ENCODE measurements around the gene GPR55. TPM values are rescaled to one million over a fixed set of nuclear protein-coding genes. Genes with fewer than 3 reads are reported as not detected.

GPR55 gene
- total and polyA plus RNA-seq, 8 donors = 0.13 to 0.37 (median 0.19) TPM; not detected in 5

DNA sequence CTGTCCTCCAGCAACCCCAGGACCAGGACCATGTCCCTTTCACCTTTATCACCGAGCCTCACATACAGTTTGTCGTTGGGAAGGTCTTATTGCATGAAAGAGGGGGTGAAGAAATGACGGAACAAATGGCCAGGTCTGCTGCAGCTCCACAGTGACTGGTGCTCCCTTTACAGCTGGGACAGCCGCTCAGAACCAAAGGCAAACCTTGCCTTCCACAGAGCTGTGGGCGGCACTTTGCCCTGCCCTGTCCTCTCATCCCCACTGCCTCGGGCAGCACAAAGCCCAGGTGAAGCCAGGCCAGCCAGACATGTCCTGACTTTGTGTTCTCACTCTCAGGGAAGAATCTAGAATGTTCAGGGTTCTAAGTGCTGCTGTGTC lies 961 bp downstream of the GPR55 start:
- TF ChIP-seq EP300 (IDR thresholded peaks at IDR 0.05) (no peak), POLR2AphosphoS5 (IDR thresholded peaks at IDR 0.05) (no peak)
- TF ChIP-seq, protein P1, sequence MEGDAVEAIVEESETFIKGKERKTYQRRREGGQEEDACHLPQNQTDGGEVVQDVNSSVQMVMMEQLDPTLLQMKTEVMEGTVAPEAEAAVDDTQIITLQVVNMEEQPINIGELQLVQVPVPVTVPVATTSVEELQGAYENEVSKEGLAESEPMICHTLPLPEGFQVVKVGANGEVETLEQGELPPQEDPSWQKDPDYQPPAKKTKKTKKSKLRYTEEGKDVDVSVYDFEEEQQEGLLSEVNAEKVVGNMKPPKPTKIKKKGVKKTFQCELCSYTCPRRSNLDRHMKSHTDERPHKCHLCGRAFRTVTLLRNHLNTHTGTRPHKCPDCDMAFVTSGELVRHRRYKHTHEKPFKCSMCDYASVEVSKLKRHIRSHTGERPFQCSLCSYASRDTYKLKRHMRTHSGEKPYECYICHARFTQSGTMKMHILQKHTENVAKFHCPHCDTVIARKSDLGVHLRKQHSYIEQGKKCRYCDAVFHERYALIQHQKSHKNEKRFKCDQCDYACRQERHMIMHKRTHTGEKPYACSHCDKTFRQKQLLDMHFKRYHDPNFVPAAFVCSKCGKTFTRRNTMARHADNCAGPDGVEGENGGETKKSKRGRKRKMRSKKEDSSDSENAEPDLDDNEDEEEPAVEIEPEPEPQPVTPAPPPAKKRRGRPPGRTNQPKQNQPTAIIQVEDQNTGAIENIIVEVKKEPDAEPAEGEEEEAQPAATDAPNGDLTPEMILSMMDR (IDR thresholded peaks at IDR 0.05) = no peak
- Histone ChIP-seq H3K27me3 (peaks cover 0 to 26% (median 0%) of the 10 kb centered on the region in 3 donors), H3K4me3 (no peak overlapping the region), H3K4me1 (no peaks in the 10 kb centered on the region), H3K36me3 (no peaks in the 10 kb centered on the region), H3K9me3 (no peaks in the 10 kb centered on the region), H3K27ac (no peak overlapping the region)
- DNase-seq = no peak
- intact Hi-C loops (cut with DNase I; ENCODE audit: low total_unique reads) = no loop called here
- WGBS, 5 donors = 62 to 77% (median 68%) methylated on average over 6 of the region's 6 CpGs

DNA sequence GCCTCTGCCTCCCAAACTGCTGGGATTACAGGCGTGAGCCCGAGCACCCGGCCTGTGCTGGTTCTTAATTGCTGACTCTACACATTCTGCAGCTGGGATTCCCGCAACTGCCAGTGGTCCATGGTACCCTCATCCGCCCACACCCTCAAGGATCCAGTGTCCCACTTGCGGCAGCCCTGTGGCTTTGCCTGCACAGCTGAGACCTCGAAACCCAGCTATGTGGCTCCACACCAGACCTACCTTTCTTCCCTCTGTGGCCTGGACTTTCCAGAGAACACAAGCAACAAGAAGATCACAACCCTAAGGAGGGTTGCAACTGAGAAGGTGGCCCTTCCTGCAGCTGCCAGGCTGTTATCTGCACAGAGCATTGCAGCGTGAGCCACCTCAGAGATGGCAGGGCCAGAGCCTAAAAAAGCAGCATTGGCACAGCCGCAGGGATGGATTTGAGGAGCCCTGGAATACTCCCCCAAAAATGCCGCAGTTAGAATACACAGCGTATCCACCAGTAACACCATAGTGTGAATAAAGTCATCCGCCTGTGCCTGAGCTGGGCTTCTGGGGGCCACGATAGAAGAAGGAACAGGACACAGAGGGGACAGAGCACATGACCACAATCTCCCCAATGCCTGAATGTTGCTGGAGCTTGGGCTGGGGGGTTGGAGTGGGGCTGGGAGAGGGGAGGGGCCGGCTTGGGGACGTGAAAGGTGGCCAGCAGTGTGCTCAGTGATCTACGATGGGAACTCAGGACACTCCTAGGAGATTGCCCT lies 1.9 kb downstream of the GPR55 start:
- Histone ChIP-seq H3K27me3 (peaks cover 0 to 26% (median 0%) of the 10 kb centered on the region in 3 donors), H3K4me3 (no peak overlapping the region), H3K9me3 (no peaks in the 10 kb centered on the region), H3K27ac (no peak overlapping the region), H3K4me1 (no peaks in the 10 kb centered on the region), H3K36me3 (no peaks in the 10 kb centered on the region)
- peak in 1 of 2 donors; percentile 20 for DNase-seq
- intact Hi-C loops (cut with DNase I; ENCODE audit: low total_unique reads) = no loop called here
- WGBS, 5 donors = 83 to 88% (median 86%) methylated on average over 16 of the region's 16 CpGs
- TF ChIP-seq POLR2A (IDR thresholded peaks at IDR 0.05) (no peak), POLR2AphosphoS5 (IDR thresholded peaks at IDR 0.05) (no peak), EP300 (IDR thresholded peaks at IDR 0.05) (no peak)
- TF ChIP-seq, protein P1 (IDR thresholded peaks at IDR 0.05) = no peak

DNA sequence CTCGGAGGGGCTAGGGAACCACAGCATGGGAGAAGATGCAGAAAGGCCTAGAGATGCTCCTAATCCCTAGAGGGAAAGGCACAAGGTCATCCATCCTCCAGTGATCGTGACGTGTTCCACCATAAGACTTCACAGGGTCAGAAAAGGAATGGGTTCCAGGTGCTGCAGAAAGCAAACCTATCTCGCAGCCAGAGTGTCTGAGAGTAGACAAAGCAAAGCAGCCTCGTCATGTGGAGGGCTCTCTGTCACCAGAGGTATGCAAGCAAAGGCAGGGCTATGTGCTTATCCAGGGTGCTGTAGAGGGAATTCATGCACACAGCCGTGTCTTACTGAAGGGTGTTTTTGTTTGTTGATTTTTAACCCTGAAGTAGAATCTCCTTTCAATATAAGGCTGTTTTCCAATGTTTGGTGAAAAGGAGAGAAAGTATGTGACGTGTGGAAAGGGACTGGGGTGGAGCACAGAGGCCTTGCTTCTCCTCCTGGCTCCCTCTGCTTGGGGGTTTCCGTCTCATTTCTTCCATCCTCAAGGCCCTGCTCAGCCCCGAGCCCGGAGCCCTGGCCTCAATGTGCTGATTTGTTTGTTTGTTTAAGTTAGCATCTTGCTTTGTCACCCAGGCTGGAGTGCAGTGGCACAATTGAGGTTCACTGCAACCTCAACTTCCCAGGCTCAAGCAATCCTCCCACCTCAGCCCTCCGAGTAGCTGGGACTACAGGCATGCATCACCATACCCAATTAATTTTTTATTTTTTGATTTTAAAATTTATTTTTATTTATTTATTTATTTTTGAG lies 3.0 kb downstream of the GPR55 start:
- no peaks in the 10 kb centered on the region for H3K4me1 ChIP-seq
- no peaks in the 10 kb centered on the region for H3K36me3 ChIP-seq
- peak in 1 of 2 donors; percentile 17 for DNase-seq
- H3K27me3 ChIP-seq = peaks cover 0 to 26% (median 0%) of the 10 kb centered on the region in 3 donors
- no peak overlapping the region for H3K27ac ChIP-seq
- no peaks in the 10 kb centered on the region for H3K9me3 ChIP-seq
- intact Hi-C loops (cut with DNase I; ENCODE audit: low total_unique reads) = no loop called here
- no peak overlapping the region for H3K4me3 ChIP-seq
- TF ChIP-seq POLR2A (IDR thresholded peaks at IDR 0.05) (no peak), POLR2AphosphoS5 (IDR thresholded peaks at IDR 0.05) (no peak), EP300 (IDR thresholded peaks at IDR 0.05) (no peak)
- TF ChIP-seq, protein P1 (IDR thresholded peaks at IDR 0.05) = no peak
- WGBS, 5 donors = 69 to 79% (median 72%) methylated on average over 11 of the region's 11 CpGs

DNA sequence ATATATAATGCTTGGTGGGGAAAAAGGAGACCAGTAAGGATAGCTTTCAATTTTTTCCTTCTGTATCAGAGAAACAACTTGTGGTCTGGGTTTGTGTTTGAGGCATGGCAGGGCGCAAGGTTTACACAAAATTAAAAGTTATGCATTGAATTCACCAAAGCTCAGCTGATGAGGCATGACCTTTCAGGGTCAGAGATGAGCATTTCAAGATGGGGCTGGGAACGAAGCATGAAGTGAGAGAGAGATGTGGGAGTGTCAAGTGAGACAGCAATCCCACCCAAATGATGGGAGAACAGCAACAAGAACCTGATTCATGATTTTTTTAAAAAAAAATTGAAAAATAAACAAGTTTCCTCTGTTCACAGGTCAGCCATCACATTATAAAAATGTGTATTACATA lies 4.9 kb downstream of the GPR55 start:
- TF ChIP-seq, protein P1 (IDR thresholded peaks at IDR 0.05) = no peak
- TF ChIP-seq POLR2A (IDR thresholded peaks at IDR 0.05) = no peak
- TF ChIP-seq POLR2AphosphoS5 (IDR thresholded peaks at IDR 0.05) = no peak
- TF ChIP-seq EP300 (IDR thresholded peaks at IDR 0.05) = no peak
- WGBS, 5 donors = 58 to 74% (median 69%) methylated on average over 2 of the region's 2 CpGs
- Histone ChIP-seq H3K4me1 (no peaks in the 10 kb centered on the region), H3K27ac (no peak overlapping the region), H3K4me3 (no peak overlapping the region), H3K27me3 (peaks cover 0 to 26% (median 0%) of the 10 kb centered on the region in 3 donors), H3K9me3 (no peaks in the 10 kb centered on the region), H3K36me3 (no peaks in the 10 kb centered on the region)
- intact Hi-C loops (cut with DNase I; ENCODE audit: low total_unique reads) = no loop called here
- DNase-seq = peak in 1 of 2 donors; percentile 2

Data from stomach (tissue), 9 donors.